Kidney glomerular epithelial cell (primary cell): ENCODE measurements around the gene LNPEP.

ENCODE experiments used
- DNase-seq: peaks from one replicate; lab custom pipeline; 2025; lab: John Stamatoyannopoulos, UW

The LNPEP gene

GRCh38 chr5:97000391-97000790 lies 64.5 kb downstream of the LNPEP start:
- no peak for DNase-seq

GRCh38 chr5:97002983-97003382 lies 67.1 kb downstream of the LNPEP start:
- no peak for DNase-seq

- DNase-seq, result no peak
Observed at GRCh38 chr5:97004423-97005060, 68.7 kb downstream of the LNPEP start.

GRCh38 chr5:97006454-97007060 lies 70.7 kb downstream of the LNPEP start:
- DNase-seq, result no peak

GRCh38 chr5:97009212-97009898 lies 73.5 kb downstream of the LNPEP start:
- no peak for DNase-seq

- DNase-seq, result no peak
Observed at GRCh38 chr5:97009921-97010320, 74.0 kb downstream of the LNPEP start.

GRCh38 chr5:97010606-97011005 lies 74.7 kb downstream of the LNPEP start:
- DNase-seq, result no peak

GRCh38 chr5:97011567-97011966 lies 75.7 kb downstream of the LNPEP start:
- DNase-seq, result no peak

- peak; percentile 79 for DNase-seq
Observed at GRCh38 chr5:97019435-97020117, 83.7 kb downstream of the LNPEP start.

GRCh38 chr5:97021416-97021815 lies 85.5 kb downstream of the LNPEP start:
- no peak for DNase-seq

- no peak for DNase-seq
Observed at GRCh38 chr5:97022898-97023297, 87.0 kb downstream of the LNPEP start.

GRCh38 chr5:97026721-97027120 lies 90.8 kb downstream of the LNPEP start:
- DNase-seq, result no peak

- DNase-seq, result no peak
Observed at GRCh38 chr5:97037819-97038218, 101.9 kb downstream of the LNPEP start.

- DNase-seq, result no peak
Observed at GRCh38 chr5:97041239-97041638, 105.4 kb downstream of the LNPEP start.

GRCh38 chr5:97042996-97043395 lies 107.1 kb downstream of the LNPEP start:
- DNase-seq, result peak; percentile 84

- DNase-seq, result no peak
Observed at GRCh38 chr5:97043511-97043910, 107.6 kb downstream of the LNPEP start.

- peak; percentile 50 for DNase-seq
Observed at GRCh38 chr5:97044052-97044451, 108.2 kb downstream of the LNPEP start.

- peak; percentile 65 for DNase-seq
Observed at GRCh38 chr5:97046270-97046982, 110.5 kb downstream of the LNPEP start.

GRCh38 chr5:97047076-97047475 lies 111.2 kb downstream of the LNPEP start:
- DNase-seq, result no peak

GRCh38 chr5:97049175-97049574 lies 113.3 kb downstream of the LNPEP start:
- no peak for DNase-seq

GRCh38 chr5:97056263-97056662 lies 120.4 kb downstream of the LNPEP start:
- no peak for DNase-seq

GRCh38 chr5:97062046-97062445 lies 126.2 kb downstream of the LNPEP start:
- no peak for DNase-seq
